SK-N-SH treated with all-trans-retinoic acid at 6 μM for 48 hours (cell line): ENCODE measurements around the gene RAB40A.

ENCODE experiments used
- ARNTL ChIP-seq: fragments of 450-650 bp; formaldehyde crosslinking; IDR thresholded peaks from 2 replicates; pipeline ENCODE4 v1.5.0; 2020; ENCODE audit warnings: low read depth, mild to moderate bottlenecking, moderate library complexity, borderline replicate concordance
- BACH2 ChIP-seq: fragments of 250-450 bp; sonication (Bioruptor Pico); IDR thresholded peaks from 2 replicates; pipeline ENCODE4 v1.9.0; 2021; ENCODE audit warnings: mild to moderate bottlenecking, borderline replicate concordance
- CSDC2 ChIP-seq: fragments of 250-450 bp; sonication (Bioruptor Pico); IDR thresholded peaks from 2 replicates; pipeline ENCODE4 v1.5.0; 2020; ENCODE audit warnings: mild to moderate bottlenecking, moderate library complexity
- ESRRG ChIP-seq: fragments of 250-450 bp; sonication (Bioruptor Pico); IDR thresholded peaks from 2 replicates; pipeline ENCODE4 v1.6.1; 2021; ENCODE audit warnings: mild to moderate bottlenecking
- GLIS3 ChIP-seq: fragments of 250-450 bp; sonication (Bioruptor Pico); IDR thresholded peaks from 2 replicates; pipeline ENCODE4 v1.5.0; 2020; ENCODE audit warnings: mild to moderate bottlenecking, moderate library complexity
- RARB ChIP-seq: fragments of 250-450 bp; sonication (Bioruptor Pico); IDR thresholded peaks from 2 replicates; pipeline ENCODE4 v1.8.0; 2021; ENCODE audit warnings: mild to moderate bottlenecking, moderate library complexity
- TCF4 ChIP-seq: fragments of 250-450 bp; sonication (Bioruptor Pico); IDR thresholded peaks from 2 replicates; pipeline ENCODE4 v1.8.0; 2021; ENCODE audit warnings: mild to moderate bottlenecking, moderate library complexity, borderline replicate concordance
- TOX ChIP-seq: fragments of 250-450 bp; sonication (Bioruptor Pico); IDR thresholded peaks from 2 replicates; pipeline ENCODE4 v1.8.0; 2021; ENCODE audit warnings: mild to moderate bottlenecking, moderate library complexity, borderline replicate concordance
- ZFP3 ChIP-seq: fragments of 250-450 bp; sonication (Bioruptor Pico); IDR thresholded peaks from 2 replicates; pipeline ENCODE4 v1.5.0; 2020; ENCODE audit warnings: mild to moderate bottlenecking, moderate library complexity
- ZNF70 ChIP-seq: fragments of 450-650 bp; formaldehyde crosslinking; IDR thresholded peaks from 2 replicates; pipeline ENCODE4 v1.5.0; 2020; ENCODE audit warnings: mild to moderate bottlenecking, moderate library complexity
- TF ChIP-seq, protein P1 (sequence below): fragments of 250-450 bp; sonication (Bioruptor Pico); IDR thresholded peaks from 2 replicates; pipeline ENCODE4 v1.5.1; 2020; ENCODE audit warnings: low read depth, mild to moderate bottlenecking, moderate library complexity
- TF ChIP-seq, protein P2 (sequence below): fragments of 250-450 bp; sonication (Bioruptor Pico); IDR thresholded peaks from 2 replicates; pipeline ENCODE4 v1.8.0; 2021; ENCODE audit warnings: low read depth, mild to moderate bottlenecking, moderate library complexity, borderline replicate concordance
- TF ChIP-seq, protein P3 (sequence below): fragments of 250-450 bp; sonication (Bioruptor Pico); IDR thresholded peaks from 2 replicates; pipeline ENCODE4 v1.8.0; 2020; ENCODE audit warnings: mild to moderate bottlenecking, moderate library complexity, borderline replicate concordance

DNA sequence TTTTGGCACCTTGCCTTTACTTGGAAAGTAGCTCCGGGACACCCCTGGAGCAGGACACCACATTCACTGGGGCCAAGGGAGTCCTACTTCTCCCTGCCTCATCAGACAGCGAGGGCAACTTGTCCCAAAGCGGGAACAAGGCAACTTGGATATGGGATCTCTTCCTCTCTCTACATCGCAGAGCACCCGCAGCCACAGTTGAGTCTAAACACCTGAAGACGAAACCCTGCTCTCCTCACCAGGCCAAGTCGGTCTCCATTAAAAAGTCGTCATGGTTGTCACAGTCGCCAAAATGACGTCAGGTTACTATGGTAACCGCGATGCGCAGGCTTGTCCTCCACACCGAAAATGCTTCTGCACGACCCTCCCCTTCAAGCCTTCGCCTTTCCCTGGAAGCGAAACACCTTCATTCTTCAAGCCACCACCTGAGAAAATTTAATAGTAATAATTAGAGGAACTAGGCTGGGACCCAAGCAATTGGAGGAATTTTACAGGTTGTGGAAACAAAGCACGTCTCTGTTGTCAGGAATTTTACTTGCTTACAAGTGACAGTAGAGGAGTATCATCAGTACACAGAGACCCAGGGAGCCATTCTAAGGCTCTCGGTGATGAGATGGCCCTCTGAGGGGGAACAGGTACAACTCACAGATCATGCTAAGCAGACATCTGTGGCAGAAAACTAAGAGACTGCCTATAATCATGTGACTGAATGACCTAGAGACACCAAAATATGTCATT lies 35.6 kb upstream of the RAB40A start:
- TF ChIP-seq, protein P1, sequence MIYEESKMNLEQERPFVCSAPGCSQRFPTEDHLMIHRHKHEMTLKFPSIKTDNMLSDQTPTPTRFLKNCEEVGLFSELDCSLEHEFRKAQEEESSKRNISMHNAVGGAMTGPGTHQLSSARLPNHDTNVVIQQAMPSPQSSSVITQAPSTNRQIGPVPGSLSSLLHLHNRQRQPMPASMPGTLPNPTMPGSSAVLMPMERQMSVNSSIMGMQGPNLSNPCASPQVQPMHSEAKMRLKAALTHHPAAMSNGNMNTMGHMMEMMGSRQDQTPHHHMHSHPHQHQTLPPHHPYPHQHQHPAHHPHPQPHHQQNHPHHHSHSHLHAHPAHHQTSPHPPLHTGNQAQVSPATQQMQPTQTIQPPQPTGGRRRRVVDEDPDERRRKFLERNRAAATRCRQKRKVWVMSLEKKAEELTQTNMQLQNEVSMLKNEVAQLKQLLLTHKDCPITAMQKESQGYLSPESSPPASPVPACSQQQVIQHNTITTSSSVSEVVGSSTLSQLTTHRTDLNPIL, result no peak
- TF ChIP-seq ARNTL (CRISPR knock-in tag) (no peak), ZNF70 (CRISPR knock-in tag) (no peak), TOX (no peak), CSDC2 (CRISPR knock-in tag) (no peak), TCF4 (CRISPR knock-in tag) (no peak), ESRRG (CRISPR knock-in tag) (no peak), RARB (CRISPR knock-in tag) (no peak), BACH2 (CRISPR knock-in tag) (no peak), ZFP3 (no peak), GLIS3 (CRISPR knock-in tag) (no peak)
- TF ChIP-seq, protein P2, sequence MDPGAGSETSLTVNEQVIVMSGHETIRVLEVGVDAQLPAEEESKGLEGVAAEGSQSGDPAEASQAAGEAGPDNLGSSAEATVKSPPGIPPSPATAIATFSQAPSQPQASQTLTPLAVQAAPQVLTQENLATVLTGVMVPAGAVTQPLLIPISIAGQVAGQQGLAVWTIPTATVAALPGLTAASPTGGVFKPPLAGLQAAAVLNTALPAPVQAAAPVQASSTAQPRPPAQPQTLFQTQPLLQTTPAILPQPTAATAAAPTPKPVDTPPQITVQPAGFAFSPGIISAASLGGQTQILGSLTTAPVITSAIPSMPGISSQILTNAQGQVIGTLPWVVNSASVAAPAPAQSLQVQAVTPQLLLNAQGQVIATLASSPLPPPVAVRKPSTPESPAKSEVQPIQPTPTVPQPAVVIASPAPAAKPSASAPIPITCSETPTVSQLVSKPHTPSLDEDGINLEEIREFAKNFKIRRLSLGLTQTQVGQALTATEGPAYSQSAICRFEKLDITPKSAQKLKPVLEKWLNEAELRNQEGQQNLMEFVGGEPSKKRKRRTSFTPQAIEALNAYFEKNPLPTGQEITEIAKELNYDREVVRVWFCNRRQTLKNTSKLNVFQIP (CRISPR knock-in tag), result no peak
- TF ChIP-seq, protein P3, sequence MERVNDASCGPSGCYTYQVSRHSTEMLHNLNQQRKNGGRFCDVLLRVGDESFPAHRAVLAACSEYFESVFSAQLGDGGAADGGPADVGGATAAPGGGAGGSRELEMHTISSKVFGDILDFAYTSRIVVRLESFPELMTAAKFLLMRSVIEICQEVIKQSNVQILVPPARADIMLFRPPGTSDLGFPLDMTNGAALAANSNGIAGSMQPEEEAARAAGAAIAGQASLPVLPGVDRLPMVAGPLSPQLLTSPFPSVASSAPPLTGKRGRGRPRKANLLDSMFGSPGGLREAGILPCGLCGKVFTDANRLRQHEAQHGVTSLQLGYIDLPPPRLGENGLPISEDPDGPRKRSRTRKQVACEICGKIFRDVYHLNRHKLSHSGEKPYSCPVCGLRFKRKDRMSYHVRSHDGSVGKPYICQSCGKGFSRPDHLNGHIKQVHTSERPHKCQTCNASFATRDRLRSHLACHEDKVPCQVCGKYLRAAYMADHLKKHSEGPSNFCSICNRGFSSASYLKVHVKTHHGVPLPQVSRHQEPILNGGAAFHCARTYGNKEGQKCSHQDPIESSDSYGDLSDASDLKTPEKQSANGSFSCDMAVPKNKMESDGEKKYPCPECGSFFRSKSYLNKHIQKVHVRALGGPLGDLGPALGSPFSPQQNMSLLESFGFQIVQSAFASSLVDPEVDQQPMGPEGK, result no peak
